GM18858 (cell line): ENCODE results near the gene AKT1S1.

ENCODE experiments used
- ATAC-seq: cut with Tn5 transposase; IDR thresholded peaks from one replicate; pipeline ENCODE4 v1.9.1; 2021; ENCODE audit not compliant: unreplicated experiment

AKT1S1 gene

GRCh38 chr19:49908480-49909420 lies 31.6 kb upstream of the AKT1S1 start:
- no peak for ATAC-seq

- ATAC-seq = no peak
Measured at GRCh38 chr19:49907745-49908446, 30.7 kb upstream of the AKT1S1 start.

- ATAC-seq = no peak
Measured at GRCh38 chr19:49906879-49907564, 29.9 kb upstream of the AKT1S1 start.

GRCh38 chr19:49904136-49904535 lies 27.0 kb upstream of the AKT1S1 start:
- ATAC-seq = no peak

GRCh38 chr19:49896863-49897621 lies 19.9 kb upstream of the AKT1S1 start, which contains the start of gene IL4I1:
TSS of gene IL4I1 (minus strand) at chr19:49896887. CDS start at chr19:49896160, 727 bp downstream.
- peak; percentile 36 for ATAC-seq

GRCh38 chr19:49895566-49896297 lies 18.6 kb upstream of the AKT1S1 start:
- no peak for ATAC-seq

- no peak for ATAC-seq
Measured at GRCh38 chr19:49894879-49895565, 17.9 kb upstream of the AKT1S1 start.

- ATAC-seq = no peak
Measured at GRCh38 chr19:49894011-49894664, 17.0 kb upstream of the AKT1S1 start.

- ATAC-seq = no peak
Measured at GRCh38 chr19:49892716-49893115, 15.6 kb upstream of the AKT1S1 start.

- ATAC-seq = no peak
Measured at GRCh38 chr19:49891393-49891792, 14.2 kb upstream of the AKT1S1 start.

- ATAC-seq = no peak
Measured at GRCh38 chr19:49890349-49891311, 13.5 kb upstream of the AKT1S1 start.

- ATAC-seq = no peak
Measured at GRCh38 chr19:49889687-49890348, 12.7 kb upstream of the AKT1S1 start.

GRCh38 chr19:49889038-49889686 lies 12.0 kb upstream of the AKT1S1 start:
- no peak for ATAC-seq

- no peak for ATAC-seq
Measured at GRCh38 chr19:49888510-49888824, 11.3 kb upstream of the AKT1S1 start.

- no peak for ATAC-seq
Measured at GRCh38 chr19:49887665-49888509, 10.7 kb upstream of the AKT1S1 start.
